ENCODE results near the gene MUC2. TPM values are rescaled to one million over a fixed set of nuclear protein-coding genes. Genes with fewer than 3 reads are reported as not detected.

MUC2 gene
- total RNA-seq, 6 experiments from 2014 or later = 0.24 TPM; not detected in 5

- Mint-ChIP-seq H3K4me1 (ENCODE audit: low read depth) (peaks cover 26% of the 10 kb centered on the region), H3K9me3 (peaks cover 10% of the 10 kb centered on the region), H3K27ac (no peak overlapping the region), H3K36me3 (ENCODE audit: low read depth) (peaks cover 9% of the 10 kb centered on the region; the same call in 1 of the 2 replicates), H3K4me3 (no peak overlapping the region), H3K27me3 (ENCODE audit: insufficient read depth) (peaks cover 9% of the 10 kb centered on the region)
- DNase-seq = no peak
- no peak for TF ChIP-seq CTCF (IDR thresholded peaks at IDR 0.05)
Measured at GRCh38 chr11:1059759-1060158, 14.9 kb upstream of the MUC2 start.

- no peak for DNase-seq
- peaks cover 9% of the 10 kb centered on the region for H3K27me3 Mint-ChIP-seq (ENCODE audit: insufficient read depth)
- peaks cover 10% of the 10 kb centered on the region for H3K9me3 Mint-ChIP-seq
- 0 out of 2 replicates have a peak overlapping the region, but pooled peaks have one; percentile 27 for H3K4me3 Mint-ChIP-seq
- peak overlapping the region; percentile 69 for H3K27ac Mint-ChIP-seq
- H3K36me3 Mint-ChIP-seq (ENCODE audit: low read depth) = peaks cover 9% of the 10 kb centered on the region; the same call in 1 of the 2 replicates
- TF ChIP-seq CTCF (IDR thresholded peaks at IDR 0.05) = no peak
- peaks cover 26% of the 10 kb centered on the region for H3K4me1 Mint-ChIP-seq (ENCODE audit: low read depth)
Measured at GRCh38 chr11:1060410-1060809, 14.3 kb upstream of the MUC2 start.

- peaks cover 26% of the 10 kb centered on the region for H3K4me1 Mint-ChIP-seq (ENCODE audit: low read depth)
- peak overlapping the region; percentile 69 for H3K27ac Mint-ChIP-seq
- peak; percentile 70 for DNase-seq
- H3K36me3 Mint-ChIP-seq (ENCODE audit: low read depth) = peaks cover 9% of the 10 kb centered on the region; the same call in 1 of the 2 replicates
- peaks cover 10% of the 10 kb centered on the region for H3K9me3 Mint-ChIP-seq
- 0 out of 2 replicates have a peak overlapping the region, but pooled peaks have one; percentile 27 for H3K4me3 Mint-ChIP-seq
- peaks cover 9% of the 10 kb centered on the region for H3K27me3 Mint-ChIP-seq (ENCODE audit: insufficient read depth)
- TF ChIP-seq CTCF (IDR thresholded peaks at IDR 0.05) = no peak
Measured at GRCh38 chr11:1060852-1061616, 13.6 kb upstream of the MUC2 start.

- TF ChIP-seq CTCF (IDR thresholded peaks at IDR 0.05) = no peak
- Mint-ChIP-seq H3K36me3 (ENCODE audit: low read depth) (peaks cover 9% of the 10 kb centered on the region; the same call in 1 of the 2 replicates), H3K4me3 (no peak overlapping the region), H3K4me1 (ENCODE audit: low read depth) (peaks cover 26% of the 10 kb centered on the region), H3K9me3 (peaks cover 10% of the 10 kb centered on the region), H3K27me3 (ENCODE audit: insufficient read depth) (peaks cover 16% of the 10 kb centered on the region), H3K27ac (no peak overlapping the region)
- no peak for DNase-seq
Measured at GRCh38 chr11:1062075-1062820, 12.4 kb upstream of the MUC2 start.

- TF ChIP-seq CTCF (IDR thresholded peaks at IDR 0.05) = no peak
- Mint-ChIP-seq H3K4me3 (no peak overlapping the region), H3K4me1 (ENCODE audit: low read depth) (peaks cover 26% of the 10 kb centered on the region), H3K9me3 (peaks cover 10% of the 10 kb centered on the region), H3K27ac (no peak overlapping the region), H3K27me3 (ENCODE audit: insufficient read depth) (peaks cover 18% of the 10 kb centered on the region), H3K36me3 (ENCODE audit: low read depth) (peaks cover 9% of the 10 kb centered on the region; the same call in 1 of the 2 replicates)
- DNase-seq = no peak
Measured at GRCh38 chr11:1064167-1064566, 10.5 kb upstream of the MUC2 start.

All from HFFc6 (cell line).